Measurements from ENCODE around the gene RGS7.

The RGS7 gene

DNA sequence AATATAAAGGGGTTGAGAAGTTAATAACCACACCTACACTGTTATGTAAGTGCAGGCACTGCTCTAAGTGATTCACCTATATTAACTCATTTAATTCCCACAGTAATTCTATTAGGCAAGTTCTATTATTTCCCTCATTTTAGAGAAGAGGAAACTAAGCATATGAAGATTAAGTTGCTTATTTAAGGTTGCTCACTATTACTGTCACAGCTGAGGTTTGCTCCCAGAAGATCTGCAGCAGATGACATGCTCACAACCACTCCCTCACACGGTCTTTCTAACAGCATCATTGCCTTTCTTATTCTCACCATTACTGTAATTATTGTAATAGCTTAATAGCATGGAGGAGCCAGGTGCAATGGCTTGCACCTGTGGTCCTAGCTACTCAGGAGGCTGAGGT is 548.6 kb downstream of the RGS7 start:
- H3K36me3 ChIP-seq (ENCODE audit: control insufficient read depth, insufficient read depth, low read length): no peaks in the 10 kb centered on the region
- no peaks in the 10 kb centered on the region for H3K4me1 ChIP-seq (ENCODE audit: control insufficient read depth, insufficient read depth, low read length)
- no peaks in the 10 kb centered on the region for H3K27me3 ChIP-seq (ENCODE audit: control insufficient read depth, insufficient read depth, low read length)
- H3K9ac ChIP-seq (ENCODE audit: low read length): no peak overlapping the region
- H3K27ac ChIP-seq (ENCODE audit: low read depth, low read length): no peak overlapping the region
- no peak overlapping the region for H3K4me3 ChIP-seq (ENCODE audit: low read length)

- Histone ChIP-seq H3K36me3 (ENCODE audit: control insufficient read depth, insufficient read depth, low read length) (no peaks in the 10 kb centered on the region), H3K27ac (ENCODE audit: low read depth, low read length) (no peak overlapping the region), H3K27me3 (ENCODE audit: control insufficient read depth, insufficient read depth, low read length) (no peaks in the 10 kb centered on the region), H3K9ac (ENCODE audit: low read length) (no peak overlapping the region), H3K4me3 (ENCODE audit: low read length) (no peak overlapping the region), H3K4me1 (ENCODE audit: control insufficient read depth, insufficient read depth, low read length) (no peaks in the 10 kb centered on the region)
Measured at GRCh38 chr1:240806200-240806745, 550.7 kb downstream of the RGS7 start.

GRCh38 chr1:240804475-240804874 is 552.5 kb downstream of the RGS7 start:
- H3K4me1 ChIP-seq (ENCODE audit: control insufficient read depth, insufficient read depth, low read length): no peaks in the 10 kb centered on the region
- no peak overlapping the region for H3K9ac ChIP-seq (ENCODE audit: low read length)
- no peak overlapping the region for H3K27ac ChIP-seq (ENCODE audit: low read depth, low read length)
- no peak overlapping the region for H3K4me3 ChIP-seq (ENCODE audit: low read length)
- no peaks in the 10 kb centered on the region for H3K27me3 ChIP-seq (ENCODE audit: control insufficient read depth, insufficient read depth, low read length)
- no peaks in the 10 kb centered on the region for H3K36me3 ChIP-seq (ENCODE audit: control insufficient read depth, insufficient read depth, low read length)

GRCh38 chr1:240803151-240803550 is 553.9 kb downstream of the RGS7 start:
- Histone ChIP-seq H3K4me3 (ENCODE audit: low read length) (no peak overlapping the region), H3K27ac (ENCODE audit: low read depth, low read length) (no peak overlapping the region), H3K27me3 (ENCODE audit: control insufficient read depth, insufficient read depth, low read length) (no peaks in the 10 kb centered on the region), H3K9ac (ENCODE audit: low read length) (no peak overlapping the region), H3K4me1 (ENCODE audit: control insufficient read depth, insufficient read depth, low read length) (no peaks in the 10 kb centered on the region), H3K36me3 (ENCODE audit: control insufficient read depth, insufficient read depth, low read length) (no peaks in the 10 kb centered on the region)

GRCh38 chr1:240802271-240802670 is 554.7 kb downstream of the RGS7 start:
- H3K9ac ChIP-seq (ENCODE audit: low read length): no peak overlapping the region
- no peaks in the 10 kb centered on the region for H3K4me1 ChIP-seq (ENCODE audit: control insufficient read depth, insufficient read depth, low read length)
- no peak overlapping the region for H3K27ac ChIP-seq (ENCODE audit: low read depth, low read length)
- H3K4me3 ChIP-seq (ENCODE audit: low read length): no peak overlapping the region
- H3K27me3 ChIP-seq (ENCODE audit: control insufficient read depth, insufficient read depth, low read length): no peaks in the 10 kb centered on the region
- H3K36me3 ChIP-seq (ENCODE audit: control insufficient read depth, insufficient read depth, low read length): no peaks in the 10 kb centered on the region

- H3K4me3 ChIP-seq (ENCODE audit: low read length): no peak overlapping the region
- H3K36me3 ChIP-seq (ENCODE audit: control insufficient read depth, insufficient read depth, low read length): no peaks in the 10 kb centered on the region
- no peaks in the 10 kb centered on the region for H3K4me1 ChIP-seq (ENCODE audit: control insufficient read depth, insufficient read depth, low read length)
- H3K27ac ChIP-seq (ENCODE audit: low read depth, low read length): no peak overlapping the region
- no peaks in the 10 kb centered on the region for H3K27me3 ChIP-seq (ENCODE audit: control insufficient read depth, insufficient read depth, low read length)
- H3K9ac ChIP-seq (ENCODE audit: low read length): no peak overlapping the region
Measured at GRCh38 chr1:240801442-240801841, 555.6 kb downstream of the RGS7 start.

DNA sequence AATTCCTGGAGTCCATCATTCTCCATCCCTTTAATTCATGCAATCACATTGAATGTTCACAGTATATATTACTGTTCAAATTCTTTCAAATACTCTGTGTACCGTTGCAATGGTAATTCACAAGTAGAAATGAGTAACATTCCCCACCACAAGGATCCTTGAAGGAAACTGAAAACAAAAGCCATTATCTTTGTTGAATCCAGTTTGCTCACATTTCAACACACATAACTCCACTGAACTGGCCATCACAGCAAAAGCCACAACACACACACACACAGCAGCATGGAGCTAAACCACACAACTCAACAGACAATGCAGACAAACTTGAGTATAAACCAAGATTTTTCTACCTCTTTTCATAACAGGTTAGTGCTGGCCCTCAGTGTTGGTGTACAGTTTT is 556.7 kb downstream of the RGS7 start:
- Histone ChIP-seq H3K27ac (ENCODE audit: low read depth, low read length) (no peak overlapping the region), H3K9ac (ENCODE audit: low read length) (no peak overlapping the region), H3K4me3 (ENCODE audit: low read length) (no peak overlapping the region), H3K27me3 (ENCODE audit: control insufficient read depth, insufficient read depth, low read length) (no peaks in the 10 kb centered on the region), H3K36me3 (ENCODE audit: control insufficient read depth, insufficient read depth, low read length) (no peaks in the 10 kb centered on the region), H3K4me1 (ENCODE audit: control insufficient read depth, insufficient read depth, low read length) (no peaks in the 10 kb centered on the region)

DNA sequence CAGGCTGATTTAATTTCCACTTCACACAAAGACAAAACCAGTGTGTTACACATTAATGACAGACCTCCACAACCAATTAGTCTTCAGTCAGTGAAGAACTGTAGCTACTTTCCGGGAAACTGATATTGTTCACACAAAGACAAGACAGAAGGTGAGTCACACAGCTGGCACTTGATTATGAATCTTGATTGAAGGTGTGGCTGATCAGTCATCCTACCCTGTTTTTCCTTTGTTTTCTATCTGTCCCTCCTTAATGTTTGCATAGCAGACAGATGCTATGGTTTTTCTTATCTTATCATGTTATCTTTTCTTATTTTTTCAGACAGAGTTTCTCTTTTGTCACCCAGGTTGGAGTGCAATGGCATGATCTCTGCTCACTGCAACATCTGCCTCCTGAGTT is 560.0 kb downstream of the RGS7 start:
- no peak overlapping the region for H3K4me3 ChIP-seq (ENCODE audit: low read length)
- H3K27ac ChIP-seq (ENCODE audit: low read depth, low read length): no peak overlapping the region
- H3K4me1 ChIP-seq (ENCODE audit: control insufficient read depth, insufficient read depth, low read length): no peaks in the 10 kb centered on the region
- H3K36me3 ChIP-seq (ENCODE audit: control insufficient read depth, insufficient read depth, low read length): no peaks in the 10 kb centered on the region
- H3K9ac ChIP-seq (ENCODE audit: low read length): no peak overlapping the region
- H3K27me3 ChIP-seq (ENCODE audit: control insufficient read depth, insufficient read depth, low read length): no peaks in the 10 kb centered on the region

DNA sequence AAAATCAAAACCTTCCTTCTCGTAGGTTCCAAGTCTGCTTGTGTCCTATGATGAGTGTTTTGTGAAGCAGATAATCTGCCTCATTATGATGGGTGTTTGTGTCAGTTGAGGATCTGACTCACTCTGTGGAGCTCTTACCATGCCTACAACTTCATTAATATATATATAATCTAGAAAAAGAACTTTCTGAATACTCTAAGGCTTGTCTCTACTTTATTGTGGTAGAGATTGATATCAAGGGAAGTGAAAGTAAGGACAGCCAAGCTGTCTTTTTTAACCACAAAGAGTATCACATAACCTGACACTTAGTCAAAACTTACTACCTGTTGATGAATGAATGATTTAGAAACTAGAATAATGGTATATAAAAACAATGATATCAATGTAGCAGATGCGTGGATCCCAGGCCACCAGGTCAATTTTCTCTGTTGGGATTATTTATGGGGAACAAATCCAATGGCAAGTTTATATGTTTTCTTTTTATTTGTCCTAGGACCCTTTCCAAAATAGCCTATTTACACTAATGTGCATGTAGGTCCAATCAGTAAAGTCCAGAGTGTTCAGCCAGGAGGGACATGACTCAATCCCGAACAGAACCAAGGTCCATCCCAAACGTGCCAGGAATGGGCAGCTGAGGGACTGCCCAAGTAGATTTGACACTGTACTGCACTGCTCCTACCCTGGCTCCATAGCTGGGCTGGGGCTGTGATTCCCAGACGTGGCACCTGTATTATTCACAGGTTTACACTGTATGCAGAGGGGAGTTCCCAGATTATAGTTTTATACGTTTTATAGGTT is 562.8 kb downstream of the RGS7 start:
- Histone ChIP-seq H3K4me3 (ENCODE audit: low read length) (no peak overlapping the region), H3K27me3 (ENCODE audit: control insufficient read depth, insufficient read depth, low read length) (no peaks in the 10 kb centered on the region), H3K27ac (ENCODE audit: low read depth, low read length) (no peak overlapping the region), H3K36me3 (ENCODE audit: control insufficient read depth, insufficient read depth, low read length) (no peaks in the 10 kb centered on the region), H3K4me1 (ENCODE audit: control insufficient read depth, insufficient read depth, low read length) (no peaks in the 10 kb centered on the region), H3K9ac (ENCODE audit: low read length) (no peak overlapping the region)

- H3K4me1 ChIP-seq (ENCODE audit: control insufficient read depth, insufficient read depth, low read length): no peaks in the 10 kb centered on the region
- H3K27me3 ChIP-seq (ENCODE audit: control insufficient read depth, insufficient read depth, low read length): no peaks in the 10 kb centered on the region
- H3K27ac ChIP-seq (ENCODE audit: low read depth, low read length): no peak overlapping the region
- H3K36me3 ChIP-seq (ENCODE audit: control insufficient read depth, insufficient read depth, low read length): no peaks in the 10 kb centered on the region
- no peak overlapping the region for H3K9ac ChIP-seq (ENCODE audit: low read length)
- H3K4me3 ChIP-seq (ENCODE audit: low read length): no peak overlapping the region
Measured at GRCh38 chr1:240792915-240793529, 564.0 kb downstream of the RGS7 start.

DNA sequence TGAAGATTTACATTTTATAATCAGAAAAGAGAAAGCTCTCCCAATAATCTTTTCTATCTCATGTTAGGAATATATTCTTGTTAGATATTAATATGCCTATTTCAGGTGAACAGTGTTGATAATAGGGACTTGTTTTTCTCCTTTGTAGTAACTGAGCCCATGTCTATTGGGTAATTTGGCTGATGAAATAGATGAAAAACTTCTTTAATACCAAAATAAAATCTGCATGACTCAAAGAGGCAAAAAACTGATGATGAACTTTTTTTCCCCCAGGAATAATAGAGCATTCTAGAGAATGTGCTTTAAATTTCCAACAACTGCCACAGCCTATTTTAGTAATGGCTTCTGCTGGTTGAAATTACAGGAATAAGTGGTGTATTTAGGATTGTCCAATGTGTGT is 566.1 kb downstream of the RGS7 start:
- Histone ChIP-seq H3K9ac (ENCODE audit: low read length) (no peak overlapping the region), H3K27me3 (ENCODE audit: control insufficient read depth, insufficient read depth, low read length) (no peaks in the 10 kb centered on the region), H3K27ac (ENCODE audit: low read depth, low read length) (no peak overlapping the region), H3K4me3 (ENCODE audit: low read length) (no peak overlapping the region), H3K36me3 (ENCODE audit: control insufficient read depth, insufficient read depth, low read length) (no peaks in the 10 kb centered on the region), H3K4me1 (ENCODE audit: control insufficient read depth, insufficient read depth, low read length) (no peaks in the 10 kb centered on the region)

DNA sequence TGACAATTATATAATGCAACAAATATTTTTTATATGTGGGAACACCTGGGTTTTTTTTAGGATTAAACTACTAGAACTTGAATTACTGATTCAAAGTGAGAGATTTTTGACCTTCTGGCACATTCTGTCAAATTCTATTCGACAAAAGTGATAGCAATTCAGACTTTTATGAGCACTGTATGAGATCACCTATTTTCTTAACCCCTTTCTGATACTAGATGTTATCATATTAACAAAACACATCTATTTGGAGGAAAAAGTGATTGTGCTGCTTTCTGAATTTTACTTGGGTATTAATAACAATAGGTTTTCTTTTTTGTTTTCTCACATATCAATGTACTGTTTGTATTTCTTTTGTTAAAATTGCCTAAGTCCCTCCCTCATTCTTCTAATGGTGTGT is 570.1 kb downstream of the RGS7 start:
- no peak overlapping the region for H3K27ac ChIP-seq (ENCODE audit: low read depth, low read length)
- no peaks in the 10 kb centered on the region for H3K4me1 ChIP-seq (ENCODE audit: control insufficient read depth, insufficient read depth, low read length)
- no peak overlapping the region for H3K9ac ChIP-seq (ENCODE audit: low read length)
- H3K36me3 ChIP-seq (ENCODE audit: control insufficient read depth, insufficient read depth, low read length): no peaks in the 10 kb centered on the region
- H3K27me3 ChIP-seq (ENCODE audit: control insufficient read depth, insufficient read depth, low read length): no peaks in the 10 kb centered on the region
- H3K4me3 ChIP-seq (ENCODE audit: low read length): no peak overlapping the region

DNA sequence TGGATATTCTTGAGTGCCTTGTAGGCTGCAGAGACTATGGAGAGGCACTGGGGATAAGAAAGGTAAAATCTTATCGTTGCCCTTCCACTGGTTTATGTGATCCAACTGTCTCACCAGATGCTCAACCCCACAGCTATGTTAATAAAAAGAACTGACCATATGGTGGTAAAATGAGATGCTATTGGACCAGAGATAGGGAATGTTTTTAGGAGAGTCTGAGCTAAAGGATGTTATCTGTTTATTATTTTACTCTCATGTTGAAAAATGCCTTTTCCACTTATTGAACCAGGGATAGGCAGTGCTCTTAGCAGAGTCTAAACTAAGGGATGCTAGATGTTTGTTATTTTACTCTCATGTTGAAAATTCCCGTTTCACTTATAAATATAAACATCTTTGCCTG is 572.2 kb downstream of the RGS7 start:
- Histone ChIP-seq H3K4me3 (ENCODE audit: low read length) (no peak overlapping the region), H3K27ac (ENCODE audit: low read depth, low read length) (no peak overlapping the region), H3K4me1 (ENCODE audit: control insufficient read depth, insufficient read depth, low read length) (no peaks in the 10 kb centered on the region), H3K27me3 (ENCODE audit: control insufficient read depth, insufficient read depth, low read length) (no peaks in the 10 kb centered on the region), H3K9ac (ENCODE audit: low read length) (no peak overlapping the region), H3K36me3 (ENCODE audit: control insufficient read depth, insufficient read depth, low read length) (no peaks in the 10 kb centered on the region)

All from rectal smooth muscle tissue (tissue), 1 donor.